Cortex of kidney (tissue), 1 donor: ENCODE data around the gene SUCO.
"Not testable (repeated sequence)": the region's sequence is repeated elsewhere in the genome, so short reads cannot be mapped to it uniquely, and the experiment has no call there.

Experiments
- DNase-seq: peaks from one replicate; lab custom pipeline; 2025; lab: John Stamatoyannopoulos, UW

SUCO gene

DNA sequence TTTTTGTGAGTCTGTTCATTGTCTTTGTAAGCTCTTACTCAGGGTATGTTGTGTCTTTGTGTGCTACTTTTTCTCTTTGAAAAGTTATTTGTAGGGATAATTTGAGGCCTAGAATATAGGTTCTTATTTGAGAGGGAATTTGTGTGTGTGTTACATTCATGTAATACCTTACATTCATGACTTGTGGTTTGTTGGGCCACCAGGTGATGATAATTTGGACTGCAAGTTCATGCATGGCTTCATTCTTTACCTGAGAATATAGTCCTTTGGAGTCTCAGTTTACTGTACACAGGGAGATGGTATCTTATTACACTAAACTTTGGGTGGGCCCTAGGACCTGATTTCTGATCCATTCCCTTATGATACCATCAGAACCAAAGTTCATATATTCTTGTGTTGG, 74.2 kb downstream of the SUCO start:
- no peak for DNase-seq

GRCh38 chr1:172608098-172608601, 75.2 kb downstream of the SUCO start:
- DNase-seq = no peak

DNA sequence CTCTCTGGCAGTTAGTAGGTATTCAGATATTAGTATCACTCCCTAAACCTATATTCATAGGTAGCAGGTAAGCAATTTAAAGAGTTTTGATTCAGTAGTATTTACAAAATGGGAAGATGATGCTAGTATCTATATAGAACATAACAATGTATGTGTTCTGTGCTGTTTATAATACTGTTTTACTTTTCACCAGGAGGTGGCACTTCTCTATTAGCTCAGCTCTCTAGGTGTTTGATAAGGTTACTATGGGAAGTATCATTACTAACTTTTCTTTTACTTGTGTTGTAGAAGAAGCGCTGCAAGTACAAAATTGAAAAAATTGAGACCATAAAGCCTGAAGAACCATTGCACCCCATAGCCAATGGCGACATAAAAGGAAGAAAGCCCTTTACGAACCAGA, 76.6 kb downstream of the SUCO start:
- DNase-seq = no peak

GRCh38 chr1:172612478-172612877, 79.5 kb downstream of the SUCO start:
- no peak for DNase-seq

- no peak for DNase-seq
These were observed 80.3 kb downstream of the SUCO start for GRCh38 chr1:172613294-172613693.

DNA sequence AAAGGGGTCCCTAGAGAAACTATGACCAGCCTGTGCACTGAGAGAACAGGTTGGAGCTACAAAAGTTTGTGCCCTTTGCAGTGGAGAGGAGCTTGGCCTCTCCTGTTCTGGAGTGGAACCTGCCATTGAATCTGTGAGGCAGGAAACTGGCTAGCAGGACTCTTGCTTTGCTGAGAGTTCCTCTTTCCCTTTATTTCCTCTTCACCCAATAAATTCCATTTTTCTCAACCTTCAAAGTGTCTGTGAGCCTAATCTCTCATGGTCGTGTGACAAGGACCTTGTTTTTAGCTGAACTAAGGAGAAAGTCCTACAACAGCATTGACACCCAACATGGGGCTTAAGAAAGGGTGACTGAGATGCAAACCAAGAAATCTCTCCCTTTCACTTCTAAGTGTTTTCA, 83.2 kb downstream of the SUCO start:
- DNase-seq = no peak

- DNase-seq = no peak
These were observed 83.7 kb downstream of the SUCO start for GRCh38 chr1:172616636-172617035.

DNA sequence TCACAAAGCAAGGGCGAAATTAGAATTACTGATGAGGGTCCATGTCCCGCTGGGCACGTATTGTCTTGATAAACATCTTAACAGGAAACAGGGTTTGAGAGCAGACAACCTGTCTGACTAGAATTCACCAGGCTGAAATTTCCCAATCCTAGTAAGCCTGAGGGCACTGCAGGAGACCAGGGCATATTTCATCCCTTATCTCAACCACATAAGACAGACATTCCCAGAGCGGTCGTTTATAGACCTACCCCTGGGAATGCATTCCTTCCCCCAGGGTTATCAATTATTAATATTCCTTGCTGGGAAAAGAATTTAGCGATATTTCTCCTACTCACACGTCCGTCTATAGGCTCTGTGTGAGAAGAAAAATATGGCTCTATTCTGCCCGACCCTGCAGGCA, 87.7 kb downstream of the SUCO start:
- not testable (repeated sequence) for DNase-seq

- DNase-seq = no peak
These were observed 89.6 kb downstream of the SUCO start for GRCh38 chr1:172622541-172622940.

GRCh38 chr1:172623748-172624147, 90.8 kb downstream of the SUCO start:
- no peak for DNase-seq

GRCh38 chr1:172626845-172627244, 93.9 kb downstream of the SUCO start:
- no peak for DNase-seq

- DNase-seq = no peak
These were observed 94.8 kb downstream of the SUCO start for GRCh38 chr1:172627702-172628101.

DNA sequence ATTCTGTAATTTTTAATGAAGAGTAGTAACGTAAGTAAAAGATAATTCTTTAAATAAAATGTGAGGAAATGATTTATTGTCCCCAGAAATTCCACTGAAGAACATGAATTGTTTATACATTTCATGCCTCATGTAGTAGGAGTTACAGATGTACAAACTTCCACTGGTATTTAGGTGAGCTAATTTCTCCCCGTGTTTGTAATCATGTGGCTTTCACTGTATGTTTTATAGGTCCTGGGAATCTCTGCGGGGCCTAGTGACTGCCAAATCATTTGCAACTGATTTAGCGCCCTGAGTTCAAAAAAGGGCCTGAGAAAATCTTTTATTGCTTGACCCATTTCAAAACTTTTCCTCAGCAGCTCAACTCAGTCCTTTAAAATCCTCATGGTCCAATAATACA, 95.5 kb downstream of the SUCO start:
- no peak for DNase-seq

DNA sequence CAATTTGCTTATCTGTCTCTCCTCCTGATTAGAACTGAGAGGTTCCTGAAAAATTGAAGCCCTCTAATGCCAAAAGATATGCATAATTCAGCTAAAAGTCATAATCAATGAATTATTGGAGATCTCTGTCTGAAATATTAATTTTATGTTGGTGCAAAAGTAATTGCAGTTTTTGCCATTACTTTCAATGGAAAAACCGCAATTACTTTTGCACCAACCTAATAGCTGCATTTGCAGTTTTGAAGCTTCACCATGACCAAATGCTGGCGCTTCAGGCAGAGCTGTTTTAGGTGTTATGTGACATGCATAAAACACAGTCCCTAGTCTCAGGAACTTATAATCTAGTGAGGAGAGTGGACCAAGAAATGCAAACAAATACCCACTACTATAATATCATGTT, 96.2 kb downstream of the SUCO start:
- no peak for DNase-seq

- DNase-seq = no peak
These were observed 96.7 kb downstream of the SUCO start for GRCh38 chr1:172629638-172630037.

DNA sequence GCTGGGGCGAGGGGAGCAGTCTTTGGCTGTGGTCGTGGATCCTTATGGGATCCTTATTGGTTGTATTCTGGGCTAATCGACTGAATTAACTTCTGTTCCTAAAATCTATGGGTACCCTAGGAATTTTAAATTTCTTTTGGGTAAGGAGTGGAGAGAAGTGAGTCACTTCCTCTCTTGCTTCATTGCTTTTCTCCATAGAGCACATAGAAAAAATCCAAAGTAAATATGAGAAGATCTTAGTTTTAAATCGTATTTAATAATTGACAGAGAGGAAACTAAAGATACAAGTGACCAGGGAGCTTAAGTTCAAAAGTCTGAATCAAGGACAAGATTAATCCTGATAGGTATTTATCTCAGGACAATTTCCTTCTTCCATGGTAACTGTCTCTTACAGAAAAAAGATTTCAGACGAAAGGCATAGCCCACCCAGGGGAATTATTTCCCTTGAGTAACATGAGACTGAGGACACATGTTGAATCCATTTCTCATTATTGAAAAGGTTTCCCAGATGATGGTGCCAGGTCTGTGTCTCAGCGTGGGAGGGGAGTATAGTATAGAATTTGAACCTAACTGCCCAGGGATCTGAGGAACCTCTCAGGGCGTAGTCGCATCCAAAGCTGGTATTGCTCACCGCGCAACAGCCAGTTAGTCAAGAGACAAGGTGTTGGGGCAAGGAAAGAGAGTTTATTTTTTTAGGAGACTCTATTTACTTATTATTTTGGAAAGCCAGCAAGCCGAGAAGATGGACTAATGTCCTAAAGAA, 97.3 kb downstream of the SUCO start:
- DNase-seq = no peak

DNA sequence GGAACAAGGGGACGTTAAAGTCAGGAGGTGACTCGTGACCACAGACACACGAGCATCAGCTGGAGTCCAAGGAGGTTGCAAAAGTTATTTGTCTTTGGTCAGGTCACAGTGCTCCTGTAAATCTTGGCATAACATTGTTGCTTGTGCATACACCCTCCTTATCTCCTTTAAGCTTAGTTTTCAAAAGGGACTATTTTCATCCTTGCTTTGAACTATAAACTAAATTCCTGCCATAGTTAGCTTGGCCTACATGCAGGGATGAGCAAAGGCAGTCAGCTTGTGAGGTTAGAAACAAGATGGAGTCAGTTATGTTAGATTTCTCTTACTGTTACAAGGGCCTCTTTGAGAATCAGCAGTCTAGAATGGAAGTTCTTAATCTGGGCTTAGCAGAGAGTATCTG, 97.9 kb downstream of the SUCO start:
- DNase-seq = no peak

- no peak for DNase-seq
These were observed 104.6 kb downstream of the SUCO start for GRCh38 chr1:172637522-172637921.

- no peak for DNase-seq
These were observed 105.3 kb downstream of the SUCO start for GRCh38 chr1:172638249-172638648.

DNA sequence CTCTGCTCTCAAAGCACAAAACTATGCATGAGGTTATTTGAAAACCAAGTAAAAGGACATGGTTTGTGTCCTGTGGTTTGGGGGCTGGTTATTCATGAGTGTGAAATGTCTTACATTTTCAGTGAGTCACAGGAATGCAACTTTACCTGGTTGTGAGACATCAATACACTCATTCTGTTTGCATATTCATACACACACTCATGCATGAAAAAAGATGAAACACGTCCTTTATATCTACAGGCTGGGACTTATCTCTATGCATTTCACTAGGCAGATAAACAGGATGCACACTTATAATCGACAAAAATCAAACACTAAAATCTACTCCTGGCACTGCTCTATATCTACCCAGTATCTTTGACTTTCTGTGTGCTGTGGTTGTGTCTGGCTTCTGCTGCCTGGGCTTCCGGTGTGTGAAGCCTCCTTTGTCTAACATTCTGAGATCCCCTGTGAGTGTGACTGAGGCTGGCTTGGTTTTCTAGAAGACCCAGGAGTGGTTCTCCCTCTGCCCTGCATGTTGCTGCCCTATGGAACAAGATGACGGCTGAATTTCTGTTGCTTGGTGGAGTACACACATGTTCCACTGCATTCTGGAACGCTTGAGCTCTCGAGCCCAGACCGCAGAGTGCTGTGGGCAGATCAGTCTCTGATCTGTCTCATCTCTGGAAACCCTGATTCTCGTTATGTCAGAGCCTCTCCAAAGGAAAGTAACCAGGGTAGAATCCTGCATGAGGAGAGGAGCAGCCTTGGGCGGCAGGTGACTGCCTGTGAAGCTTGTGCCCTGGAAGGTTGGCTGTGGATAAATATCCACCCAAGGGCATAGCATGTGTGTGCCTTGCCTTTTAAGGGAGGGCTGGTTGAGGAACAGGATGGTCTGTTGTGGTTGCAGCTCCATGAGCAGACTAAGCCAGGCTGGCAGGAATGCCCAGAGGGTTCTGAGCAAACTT, 106.2 kb downstream of the SUCO start:
- no peak for DNase-seq

DNA sequence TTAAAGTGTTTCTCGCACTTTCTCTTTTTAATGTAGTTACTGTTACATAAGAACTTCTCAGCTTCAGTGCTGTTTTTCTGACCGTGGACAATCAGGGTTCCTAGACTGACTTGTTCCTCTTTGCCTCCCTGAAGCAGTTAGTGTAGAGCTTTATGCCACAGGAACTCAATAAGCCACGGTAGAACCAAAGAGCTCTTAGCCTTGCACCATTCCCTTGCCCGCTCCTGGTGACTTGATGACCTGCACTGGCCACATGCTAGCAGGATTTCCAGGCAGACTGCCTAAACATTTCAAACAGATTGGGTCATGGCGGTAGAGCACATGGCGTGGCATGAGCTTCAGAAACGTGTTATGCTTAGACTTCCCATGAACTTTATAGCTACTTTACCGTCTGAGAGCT, 107.2 kb downstream of the SUCO start:
- DNase-seq = no peak

DNA sequence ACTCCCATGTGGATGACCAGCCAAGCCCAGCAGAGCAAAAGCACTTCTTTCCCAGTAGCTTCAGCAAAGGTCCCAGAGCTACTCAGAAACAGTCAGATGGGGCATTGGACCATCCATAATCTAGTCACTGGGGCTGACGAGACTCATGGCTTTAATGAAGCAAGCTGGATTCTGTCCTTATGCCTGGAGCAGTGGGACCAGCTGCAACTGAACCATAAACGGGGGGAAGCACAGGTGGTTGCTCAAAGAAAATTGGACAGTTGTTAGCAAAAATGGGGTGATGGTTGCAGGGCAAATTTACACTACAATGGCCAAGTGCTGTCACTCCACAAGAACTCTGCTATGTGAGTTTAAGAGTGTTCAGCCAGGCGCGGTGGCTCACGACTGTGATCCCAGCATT, 108.5 kb downstream of the SUCO start:
- DNase-seq = no peak

DNA sequence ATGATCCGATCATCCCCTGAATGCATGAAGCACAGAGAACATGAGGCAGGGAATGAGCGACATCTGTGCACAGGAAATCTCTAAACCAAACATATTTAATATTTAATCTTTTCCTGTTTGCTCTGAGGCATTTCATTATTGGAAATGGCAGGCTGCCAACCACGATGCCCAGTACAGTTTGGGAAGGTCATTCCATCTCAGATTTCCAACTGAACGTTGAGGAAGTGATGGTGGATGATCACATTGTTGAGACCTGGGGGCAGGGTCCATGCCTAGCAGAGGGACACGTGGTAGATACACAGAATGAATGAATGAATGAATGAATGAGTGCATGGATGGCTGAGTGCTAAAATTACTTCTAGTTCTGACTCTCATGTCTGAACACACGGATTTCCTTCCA, 110.0 kb downstream of the SUCO start:
- no peak for DNase-seq
